ENCODE measurements around the gene P4HA2. TPM values are rescaled to one million over a fixed set of nuclear protein-coding genes. Genes with fewer than 3 reads are reported as not detected.

The P4HA2 gene
- 10 to 100 TPM; 24.6 to 42.9 (median 26.7) TPM for polyA plus RNA-seq (ENCODE audit: insufficient read depth in 1 of 5, insufficient read length in 5 of 5, low replicate concordance in 1 of 5)
- long read RNA-seq, donor 1, partial matches to known transcripts, result 0 of 7 reads
- long read RNA-seq, donor 1, other reads (novel, unspliced or antisense), result 0 of 7 reads
- long read RNA-seq, donor 2, partial matches to known transcripts, result 0 of 2 reads
- long read RNA-seq, donor 2, other reads (novel, unspliced or antisense), result 0 of 2 reads
- long read RNA-seq, donor 3, partial matches to known transcripts, result 0 of 6 reads
- long read RNA-seq, donor 3, other reads (novel, unspliced or antisense), result 0 of 6 reads
- long read RNA-seq, donor 4, partial matches to known transcripts, result 0 of 3 reads
- long read RNA-seq, donor 4, other reads (novel, unspliced or antisense), result 0 of 3 reads
- long read RNA-seq, donor 5, partial matches to known transcripts, result 0 of 7 reads
- long read RNA-seq, donor 5, other reads (novel, unspliced or antisense), result 0 of 7 reads
- long read RNA-seq, donor 6, transcript P4HA2-202 (15 exons, 2,313 nt), result major isoform, 7 of 9 reads
- long read RNA-seq, donor 6, partial matches to known transcripts, result 0 of 9 reads
- long read RNA-seq, donor 6, other reads (novel, unspliced or antisense), result 0 of 9 reads
- long read RNA-seq, donor 7, partial matches to known transcripts, result 0 of 4 reads
- long read RNA-seq, donor 7, other reads (novel, unspliced or antisense), result 0 of 4 reads
- long read RNA-seq, donor 8, result 0 reads

DNA sequence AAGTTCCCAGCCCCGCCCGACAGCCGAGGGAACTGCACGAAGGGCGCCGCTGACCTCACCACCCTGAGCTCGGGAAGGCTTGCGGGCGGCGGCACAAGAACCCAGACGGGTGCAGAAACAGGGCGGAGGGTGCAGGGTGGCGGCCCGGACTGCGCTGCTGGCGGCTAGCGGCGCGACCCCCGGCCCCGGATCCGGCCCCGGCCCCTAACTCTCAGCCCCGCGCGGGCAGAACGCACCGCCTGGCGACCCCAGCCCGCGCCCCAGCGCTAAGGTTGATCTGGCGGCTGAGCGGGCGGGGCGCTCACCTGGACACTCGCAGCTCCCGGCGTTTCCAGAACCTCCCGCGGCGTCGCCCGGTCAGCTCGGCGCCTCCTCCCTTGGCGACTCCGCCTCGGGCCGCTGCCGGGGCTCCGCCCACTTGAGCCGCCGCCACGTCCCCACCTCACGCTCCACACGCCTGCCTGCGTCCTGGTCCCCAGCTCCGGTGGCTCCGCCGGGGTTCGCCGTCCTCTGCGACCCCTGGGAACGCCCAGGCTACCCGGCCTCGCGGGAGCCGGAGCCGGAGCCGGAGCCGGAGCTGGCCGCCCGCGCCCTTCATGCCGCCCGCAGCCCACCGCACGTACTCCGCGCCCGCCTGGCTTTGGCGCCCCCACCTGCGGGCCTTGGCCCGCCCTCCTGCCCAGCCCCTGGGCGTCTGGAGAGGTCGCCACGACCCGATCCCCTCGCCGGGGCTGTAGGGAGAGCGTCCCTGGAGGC is at the start of gene P4HA2:
Gene P4HA2 (minus strand): TSS at position 369 of the 756 bp plus-strand sequence. CDS start 9,227 bp downstream, outside the sequence.
- DNase-seq, result peak; percentile 77 to 80

GRCh38 chr5:132277256-132277655 is 49.6 kb upstream of the P4HA2 start:
- DNase-seq, result no peak

- no peak for DNase-seq
These were observed 47.9 kb upstream of the P4HA2 start for GRCh38 chr5:132275367-132276220.

DNA sequence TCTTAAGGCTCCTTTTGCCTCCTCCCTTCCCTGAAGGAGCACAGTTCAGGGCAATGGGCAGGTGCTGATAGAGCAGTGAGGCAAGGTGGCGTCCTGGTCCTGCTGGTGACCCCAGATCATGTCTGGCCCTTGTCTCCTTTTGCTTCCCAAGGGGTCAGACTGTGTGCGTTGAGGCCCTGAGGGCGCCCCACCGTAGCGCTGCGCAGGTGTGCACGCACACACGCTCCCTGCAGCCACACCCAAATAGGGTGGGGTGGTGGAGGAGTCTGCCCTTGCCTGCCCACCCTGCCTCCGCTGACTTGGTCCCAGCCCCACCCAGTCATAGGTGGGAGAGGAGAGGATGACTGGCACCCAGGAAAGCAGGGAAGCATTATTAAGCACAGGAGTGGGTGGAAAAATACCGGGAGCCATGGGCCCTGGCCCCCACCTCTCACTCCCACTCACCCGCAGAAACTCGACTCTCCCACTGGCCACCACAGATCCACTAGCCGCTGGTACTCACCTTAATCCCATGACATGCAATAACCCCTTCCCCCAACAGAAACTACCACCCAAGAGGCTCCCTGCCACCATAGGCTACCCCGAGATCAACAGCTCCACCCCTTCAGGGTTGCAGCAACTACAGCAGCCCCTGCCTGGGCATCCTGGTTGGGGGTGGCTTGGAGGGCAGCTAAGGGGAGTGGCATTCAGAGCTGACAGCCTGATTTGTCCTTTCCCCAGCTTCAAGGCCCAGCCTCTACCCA is 46.6 kb upstream of the P4HA2 start:
- no peak for DNase-seq

GRCh38 chr5:132273631-132274030 is 46.0 kb upstream of the P4HA2 start:
- no peak for DNase-seq

DNA sequence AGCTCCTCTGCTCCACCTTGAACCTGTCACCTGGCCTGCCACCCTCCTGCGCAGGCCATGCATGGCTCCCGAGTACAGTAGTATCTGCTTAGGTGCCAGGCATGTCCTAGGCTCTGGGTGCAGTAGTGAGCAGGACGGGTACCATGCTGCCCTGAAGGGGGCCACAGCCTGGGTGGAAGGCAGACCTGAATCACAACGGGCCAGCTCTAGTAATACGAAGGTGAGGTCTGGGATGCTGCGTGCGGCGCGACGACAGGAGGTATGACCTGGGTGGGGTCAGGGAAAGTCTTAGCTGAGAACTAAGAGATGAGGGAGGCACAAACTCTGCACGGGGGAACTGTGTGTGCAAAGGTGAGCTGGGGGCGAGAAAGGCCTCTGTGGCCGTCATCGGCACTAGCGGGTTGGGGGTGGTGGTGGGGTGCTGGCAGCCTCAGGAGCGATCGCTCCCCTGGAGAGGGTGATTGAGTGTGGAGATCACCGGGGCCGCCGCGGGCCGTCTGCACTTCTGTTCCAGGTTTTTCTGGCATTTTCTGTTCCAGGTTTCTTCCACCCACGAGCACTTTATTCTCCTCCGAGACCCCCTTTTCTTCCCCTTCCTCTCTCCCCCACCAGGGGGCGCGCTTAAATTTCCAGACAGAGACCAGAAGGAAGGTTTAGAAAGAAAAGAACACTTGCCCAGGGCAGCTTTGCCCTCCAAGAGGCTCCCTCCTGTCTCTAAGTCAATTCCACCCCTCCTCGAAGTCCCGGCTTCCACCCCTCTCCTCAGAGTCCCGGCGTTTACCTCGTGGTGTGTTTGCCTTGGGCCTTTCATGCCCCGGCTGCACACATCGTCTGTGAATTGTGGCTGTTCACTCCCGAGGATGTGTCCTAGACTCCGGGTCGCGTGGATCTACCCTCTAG is 44.9 kb upstream of the P4HA2 start:
- no peak for DNase-seq

DNA sequence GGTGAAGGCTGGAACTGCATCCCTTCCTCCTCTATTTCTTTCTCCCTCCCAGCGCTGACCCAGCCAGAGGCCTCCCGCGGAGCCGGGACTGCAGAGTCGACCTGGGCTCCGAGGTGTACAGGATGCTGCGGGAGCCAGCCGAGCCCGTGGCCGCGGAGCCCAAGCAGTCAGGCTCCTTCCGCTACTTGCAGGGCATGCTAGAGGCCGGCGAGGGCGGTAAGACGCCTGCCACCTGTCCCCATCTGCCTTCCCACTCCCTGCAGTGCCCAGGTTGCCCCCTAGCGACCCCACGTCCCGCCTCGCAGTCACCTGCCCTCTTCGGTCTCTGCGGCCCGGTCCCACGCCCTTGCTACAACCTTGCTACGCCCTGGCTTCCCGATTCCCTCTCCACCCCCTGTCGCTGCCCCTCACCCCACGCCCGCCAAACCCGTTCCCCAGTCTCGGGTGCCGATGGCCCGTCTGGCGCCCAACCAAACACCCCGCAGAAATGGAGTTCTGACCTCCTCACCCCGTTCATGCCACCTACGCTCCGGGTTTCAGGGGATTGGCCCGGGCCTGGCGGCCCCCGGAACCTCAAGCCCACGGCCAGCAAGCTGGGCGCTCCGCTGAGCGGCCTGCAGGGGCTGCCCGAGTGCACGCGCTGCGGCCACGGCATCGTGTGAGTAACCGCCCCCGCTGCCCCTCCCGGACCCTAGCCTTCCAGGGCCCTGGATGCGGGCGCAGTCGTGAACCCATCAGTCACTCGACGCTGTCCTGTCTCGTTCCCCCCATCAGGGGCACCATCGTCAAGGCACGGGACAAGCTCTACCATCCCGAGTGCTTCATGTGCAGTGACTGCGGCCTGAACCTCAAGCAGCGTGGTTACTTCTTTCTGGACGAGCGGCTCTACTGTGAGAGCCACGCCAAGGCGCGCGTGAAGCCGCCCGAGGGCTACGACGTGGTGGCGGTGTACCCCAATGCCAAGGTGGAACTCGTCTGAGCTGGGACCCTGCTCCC is 43.9 kb upstream of the P4HA2 start:
- DNase-seq, result no peak

GRCh38 chr5:132270706-132271105 is 43.1 kb upstream of the P4HA2 start:
- no peak for DNase-seq

DNA sequence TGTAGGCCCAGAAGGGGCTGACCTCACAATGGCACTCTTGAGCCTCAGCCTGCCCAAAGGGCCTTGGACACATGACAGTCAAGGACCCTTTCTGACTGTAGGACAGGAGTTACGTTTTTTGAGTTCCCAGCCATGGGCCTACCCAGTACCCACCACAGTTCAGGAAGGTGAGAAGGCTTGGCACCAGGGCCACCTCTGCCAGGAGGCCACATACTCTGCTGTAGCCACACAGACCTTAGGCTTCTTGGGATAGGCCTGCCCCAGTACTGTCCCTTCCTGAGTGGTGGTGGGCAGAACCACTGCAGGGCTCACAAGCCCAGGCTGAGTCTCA is 42.6 kb upstream of the P4HA2 start:
- no peak for DNase-seq

GRCh38 chr5:132269635-132270334 is 42.1 kb upstream of the P4HA2 start:
- DNase-seq, result no peak

- no peak for DNase-seq
These were observed 41.3 kb upstream of the P4HA2 start for GRCh38 chr5:132268769-132269551.

GRCh38 chr5:132267931-132268768 is 40.5 kb upstream of the P4HA2 start:
- no peak for DNase-seq

DNA sequence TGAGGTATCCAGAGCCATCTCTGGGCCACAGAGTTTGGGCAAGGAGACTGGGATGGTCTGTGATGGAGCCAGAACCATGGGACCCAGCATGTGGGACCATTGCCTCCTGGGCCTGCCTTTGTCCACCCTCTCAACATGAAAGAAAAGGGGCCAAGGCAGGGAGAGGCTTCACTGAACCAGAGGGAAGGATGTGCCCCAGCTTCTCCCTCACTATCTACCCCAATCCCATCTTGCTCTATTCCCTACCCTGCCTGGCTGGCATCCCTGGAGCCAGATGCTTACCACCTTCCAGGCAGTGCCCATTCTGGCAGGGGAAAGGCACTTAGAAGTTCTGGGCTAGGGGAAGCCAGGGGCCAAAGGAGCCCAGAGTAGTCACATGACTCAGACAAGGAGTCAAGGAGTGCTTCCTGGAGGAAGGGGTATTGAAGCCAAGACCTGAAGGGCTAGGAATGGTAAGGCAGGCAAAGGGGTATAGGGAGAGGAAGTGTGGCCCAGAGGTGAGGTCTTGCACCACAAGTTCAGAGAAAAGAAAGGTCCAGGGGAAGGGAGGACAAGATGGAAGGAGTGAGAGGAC is 39.6 kb upstream of the P4HA2 start:
- DNase-seq, result no peak

- no peak for DNase-seq
These were observed 39.1 kb upstream of the P4HA2 start for GRCh38 chr5:132266836-132267160.

GRCh38 chr5:132266031-132266835 is 38.6 kb upstream of the P4HA2 start:
- no peak for DNase-seq
